Endothelial cell (in vitro differentiated cells): ENCODE results near the gene C1QC. TPM values are rescaled to one million over a fixed set of nuclear protein-coding genes. Genes with fewer than 3 reads are reported as not detected.

Experiments
- DNase-seq: peaks from one replicate; pipeline ENCODE4 v3.0.0; 2021; ENCODE audit warnings: low spot score
- H3K27ac Mint-ChIP-seq: one replicate; pipeline ENCODE4 v1.8.0; 2021; ENCODE audit warnings: mixed read lengths, inconsistent platforms; ENCODE audit not compliant: unreplicated experiment
- H3K27me3 Mint-ChIP-seq: one replicate; pipeline ENCODE4 v1.8.0; 2021; ENCODE audit warnings: mild to moderate bottlenecking, moderate library complexity, mixed read lengths, inconsistent platforms; ENCODE audit not compliant: unreplicated experiment
- H3K36me3 Mint-ChIP-seq: one replicate; pipeline ENCODE4 v1.8.0; 2021; ENCODE audit warnings: mild to moderate bottlenecking, low read depth, mixed read lengths, inconsistent platforms; ENCODE audit not compliant: unreplicated experiment
- H3K4me1 Mint-ChIP-seq: one replicate; pipeline ENCODE4 v1.8.0; 2021; ENCODE audit warnings: mild to moderate bottlenecking, mixed read lengths, inconsistent platforms; ENCODE audit not compliant: unreplicated experiment
- H3K4me3 Mint-ChIP-seq: one replicate; pipeline ENCODE4 v1.8.0; 2021; ENCODE audit warnings: mild to moderate bottlenecking, mixed read lengths, inconsistent platforms; ENCODE audit not compliant: unreplicated experiment
- H3K9me3 Mint-ChIP-seq: one replicate; pipeline ENCODE4 v1.8.0; 2021; ENCODE audit warnings: mixed read lengths, inconsistent platforms; ENCODE audit not compliant: unreplicated experiment
- CTCF ChIP-seq: fragments of 200-600 bp; sonication (generic); IDR thresholded peaks from one replicate; pipeline ENCODE4 v1.5.0; 2021; ENCODE audit warnings: antibody characterized with exemption; ENCODE audit not compliant: unreplicated experiment
- long read RNA-seq: library from polyadenylated mRNA; unstranded; transcript quantifications from one replicate; pipeline ENCODE4 v2.0.0, GENCODE V29; 2020; ENCODE audit not compliant: unreplicated experiment
- total RNA-seq: library from RNA; stranded (reverse); fragmentation: NEBNext Ultra II Directional; extraction: Animal tissue kit (Norgen Biotek cat#: 25700); gene quantifications from one replicate; pipeline ENCODE4 v1.2.1, GENCODE V29; 2021; ENCODE audit not compliant: unreplicated experiment

Gene C1QC
- total RNA-seq, result not detected
- long read RNA-seq, result 0 reads

GRCh38 chr1:22643381-22643780 is at the start of gene C1QC:
TSS of gene C1QC (plus strand) at chr1:22643633. CDS start at chr1:22644024, 391 bp downstream.
- DNase-seq, result no peak
- H3K4me1 Mint-ChIP-seq, result no peaks in the 10 kb centered on the region
- H3K9me3 Mint-ChIP-seq, result no peaks in the 10 kb centered on the region
- H3K36me3 Mint-ChIP-seq, result no peaks in the 10 kb centered on the region
- H3K27ac Mint-ChIP-seq, result no peak within 1 kb of the TSS
- H3K27me3 Mint-ChIP-seq, result peaks cover 10% of the 10 kb centered on the region
- no peak for TF ChIP-seq CTCF
- H3K4me3 Mint-ChIP-seq, result no peak within 1 kb of the TSS

- TF ChIP-seq CTCF, result no peak
- H3K4me1 Mint-ChIP-seq, result no peaks in the 10 kb centered on the region
- no peaks in the 10 kb centered on the region for H3K9me3 Mint-ChIP-seq
- no peak overlapping the region for H3K4me3 Mint-ChIP-seq
- H3K27ac Mint-ChIP-seq, result no peak overlapping the region
- DNase-seq, result no peak
- peaks cover 17% of the 10 kb centered on the region for H3K27me3 Mint-ChIP-seq
- no peaks in the 10 kb centered on the region for H3K36me3 Mint-ChIP-seq
Measured at GRCh38 chr1:22594396-22594795, 49.0 kb upstream of the C1QC start.

- H3K4me1 Mint-ChIP-seq, result no peaks in the 10 kb centered on the region
- no peak overlapping the region for H3K27ac Mint-ChIP-seq
- no peak for TF ChIP-seq CTCF
- H3K4me3 Mint-ChIP-seq, result no peak overlapping the region
- no peak for DNase-seq
- peaks cover 17% of the 10 kb centered on the region for H3K27me3 Mint-ChIP-seq
- H3K36me3 Mint-ChIP-seq, result no peaks in the 10 kb centered on the region
- H3K9me3 Mint-ChIP-seq, result no peaks in the 10 kb centered on the region
Measured at GRCh38 chr1:22595108-22595507, 48.3 kb upstream of the C1QC start.

- no peak for TF ChIP-seq CTCF
- no peak overlapping the region for H3K4me3 Mint-ChIP-seq
- no peaks in the 10 kb centered on the region for H3K4me1 Mint-ChIP-seq
- no peaks in the 10 kb centered on the region for H3K9me3 Mint-ChIP-seq
- no peak overlapping the region for H3K27ac Mint-ChIP-seq
- no peak for DNase-seq
- H3K36me3 Mint-ChIP-seq, result no peaks in the 10 kb centered on the region
- peaks cover 6% of the 10 kb centered on the region for H3K27me3 Mint-ChIP-seq
Measured at GRCh38 chr1:22597301-22597965, 46.0 kb upstream of the C1QC start.

- no peak for TF ChIP-seq CTCF
- H3K27me3 Mint-ChIP-seq, result peaks cover 6% of the 10 kb centered on the region
- no peak for DNase-seq
- no peak overlapping the region for H3K4me3 Mint-ChIP-seq
- no peak overlapping the region for H3K27ac Mint-ChIP-seq
- H3K9me3 Mint-ChIP-seq, result no peaks in the 10 kb centered on the region
- no peaks in the 10 kb centered on the region for H3K36me3 Mint-ChIP-seq
- no peaks in the 10 kb centered on the region for H3K4me1 Mint-ChIP-seq
Measured at GRCh38 chr1:22597996-22598395, 45.4 kb upstream of the C1QC start.
